Hematopoietic multipotent progenitor cell (in vitro differentiated cells): ENCODE measurements around the gene ANGPTL4. TPM values are rescaled to one million over a fixed set of nuclear protein-coding genes. Genes with fewer than 3 reads are reported as not detected.
"Not testable (repeated sequence)": the region's sequence is repeated elsewhere in the genome, so short reads cannot be mapped to it uniquely, and the experiment has no call there.

Experiments used
- DNase-seq, 3 donors: peaks; one replicate each; pipeline ENCODE4 v3.0.0-alpha.2; 2011 to 2015; ENCODE audit warnings: low read depth in 2 of 3, low spot score in 2 of 3
- total RNA-seq: library from RNA; depleted of rRNA; stranded (reverse); fragments of >200 nt; gene quantifications from one replicate; pipeline ENCODE4 v1.2.3, GENCODE V29; 2012

ANGPTL4 gene
- total RNA-seq, 1 donor = 0.27 TPM

DNA sequence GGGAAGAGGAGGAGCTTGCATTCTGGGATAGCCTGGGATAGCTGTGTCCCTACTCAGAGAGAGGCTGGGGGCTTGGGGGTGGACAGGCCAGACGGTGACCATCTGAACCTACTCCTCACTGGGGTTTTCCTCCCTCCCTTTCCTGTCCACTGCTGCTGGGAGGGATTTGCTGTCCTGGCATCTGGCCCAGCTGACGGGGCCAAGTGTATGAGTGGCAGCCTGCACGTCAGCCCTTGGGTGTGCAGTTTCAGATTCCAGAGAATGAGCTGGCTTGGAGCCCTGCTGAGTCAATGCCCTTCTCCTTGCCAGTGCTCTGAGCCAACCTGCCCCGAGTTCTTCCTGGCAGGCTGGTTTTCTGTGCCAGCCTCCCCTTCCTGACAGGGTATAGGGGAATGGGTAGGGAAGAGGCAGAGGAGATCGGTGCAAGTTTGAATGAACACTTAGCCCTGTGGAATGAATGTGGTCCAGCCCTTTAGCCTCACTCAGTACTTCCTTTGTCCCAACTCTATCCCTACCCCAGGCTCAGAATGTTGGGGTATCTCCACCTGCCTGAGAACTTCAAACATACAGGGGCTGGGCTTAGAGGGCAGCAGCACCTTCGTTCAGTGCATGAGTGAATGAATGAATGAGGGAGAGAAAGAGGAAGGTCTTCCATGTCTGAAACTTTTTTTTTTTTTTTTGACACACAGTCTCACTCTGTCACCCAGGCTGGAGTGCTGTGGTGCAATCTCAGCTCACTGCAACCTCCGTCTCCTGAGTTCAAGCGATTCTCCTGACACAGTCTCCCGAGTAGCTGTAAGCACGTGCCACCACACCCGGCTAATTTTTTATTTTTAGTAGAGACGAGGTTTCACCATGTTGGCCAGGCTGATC, 1.8 kb upstream of the ANGPTL4 start:
- DNase-seq = peak in 2 of 3 donors; percentile 35 to 39

DNA sequence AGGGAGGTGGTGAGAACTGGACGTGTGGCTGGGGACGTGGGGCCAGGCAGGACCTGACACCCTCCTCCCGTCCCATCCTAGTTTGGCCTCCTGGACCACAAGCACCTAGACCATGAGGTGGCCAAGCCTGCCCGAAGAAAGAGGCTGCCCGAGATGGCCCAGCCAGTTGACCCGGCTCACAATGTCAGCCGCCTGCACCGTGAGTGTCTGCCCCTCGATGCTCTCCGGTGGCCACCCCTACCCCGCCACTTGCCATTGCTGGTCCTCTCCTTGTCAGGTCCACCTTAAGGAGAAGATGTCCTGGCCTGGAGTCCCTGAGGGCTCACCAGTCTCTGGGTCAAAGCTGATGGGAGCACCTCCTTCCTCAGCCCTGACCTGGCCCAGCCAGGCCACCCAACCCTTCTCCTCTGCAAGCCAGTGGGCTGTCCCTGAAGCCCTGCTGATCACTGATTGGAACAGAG, 2.2 kb downstream of the ANGPTL4 start:
- no peak for DNase-seq

DNA sequence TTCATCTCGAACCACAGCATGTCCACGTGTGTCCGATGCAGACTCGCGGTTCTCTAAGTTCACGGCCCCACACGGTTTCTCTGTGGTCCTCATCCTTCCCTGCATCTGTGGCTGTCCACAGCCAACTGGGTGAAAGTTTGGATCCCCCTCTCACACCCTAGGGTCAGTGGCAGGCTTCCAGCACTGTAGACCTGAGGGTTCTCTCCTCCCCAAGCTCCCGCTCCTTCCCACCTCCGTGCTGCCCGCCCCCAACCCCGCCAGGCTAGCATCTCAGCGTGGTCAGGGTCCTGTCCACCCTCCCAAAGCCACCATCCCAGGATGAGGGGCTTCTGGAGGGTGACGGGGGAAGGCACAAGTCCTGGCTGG, 3.0 kb downstream of the ANGPTL4 start:
- no peak for DNase-seq

DNA sequence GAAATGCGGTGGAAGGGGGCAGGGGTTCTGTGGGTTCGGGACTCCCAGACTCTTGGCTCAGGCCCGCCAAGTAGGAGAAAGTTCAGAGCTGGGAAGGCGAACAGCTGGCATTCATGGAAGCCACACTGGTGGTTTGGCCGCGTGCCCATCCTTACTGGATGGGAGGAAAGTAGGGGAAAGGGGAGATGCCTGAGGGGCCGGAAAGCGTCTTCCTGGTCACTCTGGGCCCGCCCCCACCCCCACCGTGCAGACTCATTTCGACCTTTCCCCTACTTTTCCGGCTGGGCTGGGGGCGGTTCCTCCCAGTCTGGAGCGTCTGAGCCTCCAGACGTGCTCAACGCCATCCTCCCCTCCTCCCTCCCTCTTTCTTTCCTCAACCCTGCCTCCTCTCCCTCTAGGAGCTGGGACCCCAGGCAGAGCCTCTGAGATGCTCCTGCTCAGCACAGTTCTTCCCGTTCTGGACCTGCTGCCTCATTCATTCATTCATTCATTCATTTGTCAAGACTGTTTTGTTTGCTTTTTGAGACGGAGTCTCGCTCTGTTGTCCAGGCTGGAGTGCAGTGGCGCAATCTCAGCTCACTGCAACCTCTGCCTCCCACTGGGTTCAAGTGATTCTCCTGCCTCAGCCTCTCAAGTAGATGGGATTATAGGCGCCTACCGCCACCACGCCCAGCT, 3.5 kb downstream of the ANGPTL4 start:
- no peak for DNase-seq

DNA sequence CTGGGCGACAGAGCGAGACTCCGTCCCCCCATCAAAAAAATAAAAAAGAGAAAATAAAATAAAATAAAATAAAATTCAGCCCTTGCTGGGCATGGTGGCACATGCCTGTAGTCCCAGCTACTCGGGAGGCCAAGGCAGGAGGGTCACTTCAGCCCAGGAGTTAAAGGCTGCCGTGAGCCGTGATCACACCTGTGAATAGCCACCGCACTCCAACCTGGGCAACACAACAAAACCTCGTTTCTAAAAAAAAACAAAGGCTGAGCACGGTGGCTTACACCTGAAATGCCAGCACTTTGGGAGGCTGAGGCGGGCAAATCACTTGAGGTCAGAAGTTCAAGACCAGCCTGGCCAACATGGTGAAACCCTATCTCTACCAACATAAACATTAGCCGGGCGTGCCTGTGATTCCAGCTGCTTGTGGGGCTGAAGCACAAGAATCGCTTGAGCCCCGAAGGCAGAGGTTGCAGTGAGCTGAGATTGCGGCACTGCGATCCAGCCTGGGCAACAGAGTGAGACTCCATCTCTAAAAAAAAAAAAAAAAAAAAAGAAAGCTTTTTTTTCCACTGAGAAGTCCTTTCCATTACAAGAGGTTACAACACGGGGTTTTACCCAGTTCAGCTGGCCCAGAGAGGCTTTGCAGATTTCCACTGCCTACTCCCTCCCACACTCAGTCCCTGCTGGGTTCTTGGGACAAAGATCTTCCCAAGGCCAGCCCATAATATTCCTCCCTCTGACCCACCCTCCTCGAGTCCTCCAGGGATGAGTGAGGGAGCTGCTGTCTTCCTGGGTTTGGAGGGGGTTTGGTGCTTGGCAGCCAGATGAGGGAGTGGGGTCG, 6.4 kb downstream of the ANGPTL4 start:
- no peak for DNase-seq

DNA sequence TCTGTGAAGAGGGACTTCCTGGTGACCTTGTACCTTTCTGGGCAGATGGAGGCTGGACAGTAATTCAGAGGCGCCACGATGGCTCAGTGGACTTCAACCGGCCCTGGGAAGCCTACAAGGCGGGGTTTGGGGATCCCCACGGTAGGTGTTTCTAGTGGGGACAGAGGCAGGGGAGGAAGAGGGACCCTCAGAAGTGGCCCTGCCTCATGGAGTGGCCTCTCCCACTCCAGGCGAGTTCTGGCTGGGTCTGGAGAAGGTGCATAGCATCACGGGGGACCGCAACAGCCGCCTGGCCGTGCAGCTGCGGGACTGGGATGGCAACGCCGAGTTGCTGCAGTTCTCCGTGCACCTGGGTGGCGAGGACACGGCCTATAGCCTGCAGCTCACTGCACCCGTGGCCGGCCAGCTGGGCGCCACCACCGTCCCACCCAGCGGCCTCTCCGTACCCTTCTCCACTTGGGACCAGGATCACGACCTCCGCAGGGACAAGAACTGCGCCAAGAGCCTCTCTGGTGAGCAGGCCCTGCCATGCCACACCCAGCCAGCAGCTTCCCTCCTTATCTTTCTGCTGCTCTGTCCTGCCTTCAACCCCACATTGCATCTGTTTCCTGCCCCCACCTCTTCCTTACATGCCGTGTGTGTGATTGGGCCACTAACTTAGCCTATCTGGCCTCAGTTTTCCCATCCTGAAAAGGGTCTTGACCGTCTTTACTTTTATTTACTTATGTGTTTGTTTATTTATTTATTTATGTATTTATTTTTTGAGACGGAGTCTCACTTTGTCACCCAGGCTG, 7.3 kb downstream of the ANGPTL4 start:
- DNase-seq = peak in 2 of 3 donors; percentile 51 to 79

DNA sequence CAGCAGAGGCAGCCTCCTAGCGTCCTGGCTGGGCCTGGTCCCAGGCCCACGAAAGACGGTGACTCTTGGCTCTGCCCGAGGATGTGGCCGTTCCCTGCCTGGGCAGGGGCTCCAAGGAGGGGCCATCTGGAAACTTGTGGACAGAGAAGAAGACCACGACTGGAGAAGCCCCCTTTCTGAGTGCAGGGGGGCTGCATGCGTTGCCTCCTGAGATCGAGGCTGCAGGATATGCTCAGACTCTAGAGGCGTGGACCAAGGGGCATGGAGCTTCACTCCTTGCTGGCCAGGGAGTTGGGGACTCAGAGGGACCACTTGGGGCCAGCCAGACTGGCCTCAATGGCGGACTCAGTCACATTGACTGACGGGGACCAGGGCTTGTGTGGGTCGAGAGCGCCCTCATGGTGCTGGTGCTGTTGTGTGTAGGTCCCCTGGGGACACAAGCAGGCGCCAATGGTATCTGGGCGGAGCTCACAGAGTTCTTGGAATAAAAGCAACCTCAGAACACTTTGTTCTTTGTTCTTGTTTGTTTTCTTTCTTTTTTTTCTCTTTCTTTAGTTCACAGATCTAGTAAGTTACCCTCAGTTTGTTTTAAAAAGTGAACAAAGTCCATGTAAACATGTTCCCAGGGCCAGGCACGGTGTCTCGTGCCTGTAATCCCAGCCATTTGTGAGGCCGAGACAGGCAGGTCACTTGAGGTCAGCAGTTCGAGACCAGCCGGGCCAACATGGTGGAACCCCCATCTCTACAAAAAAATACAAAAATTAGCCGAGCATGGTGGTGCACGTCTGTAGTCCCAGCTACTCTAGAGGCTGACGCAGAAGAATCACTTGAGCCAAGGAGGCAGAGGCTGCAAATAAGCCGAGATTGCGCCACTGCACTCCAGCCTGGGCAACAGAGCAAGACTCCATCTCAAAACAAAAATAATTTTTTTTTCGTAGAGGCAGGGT, 10.2 kb downstream of the ANGPTL4 start:
- no peak for DNase-seq

DNA sequence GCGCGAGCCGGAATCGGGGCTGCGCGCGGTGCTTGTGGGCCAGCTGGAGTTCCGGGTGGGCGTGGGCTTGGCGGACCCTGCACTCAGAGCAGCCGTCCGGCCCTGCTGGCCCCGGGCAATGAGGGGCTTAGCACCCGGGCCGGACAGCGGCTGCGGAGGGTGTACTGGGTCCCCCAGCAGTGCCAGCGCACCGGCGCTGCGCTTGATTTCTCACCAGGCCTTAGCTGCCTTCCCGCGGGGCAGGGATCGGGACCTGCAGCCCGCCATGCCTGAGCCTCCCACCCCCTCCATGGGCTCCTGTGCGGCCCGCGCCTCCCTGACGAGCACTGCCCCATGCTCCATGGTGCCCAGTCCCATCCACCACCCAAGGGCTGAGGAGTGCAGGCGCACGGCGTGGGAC, 11.8 kb downstream of the ANGPTL4 start:
- DNase-seq = not testable (repeated sequence)

DNA sequence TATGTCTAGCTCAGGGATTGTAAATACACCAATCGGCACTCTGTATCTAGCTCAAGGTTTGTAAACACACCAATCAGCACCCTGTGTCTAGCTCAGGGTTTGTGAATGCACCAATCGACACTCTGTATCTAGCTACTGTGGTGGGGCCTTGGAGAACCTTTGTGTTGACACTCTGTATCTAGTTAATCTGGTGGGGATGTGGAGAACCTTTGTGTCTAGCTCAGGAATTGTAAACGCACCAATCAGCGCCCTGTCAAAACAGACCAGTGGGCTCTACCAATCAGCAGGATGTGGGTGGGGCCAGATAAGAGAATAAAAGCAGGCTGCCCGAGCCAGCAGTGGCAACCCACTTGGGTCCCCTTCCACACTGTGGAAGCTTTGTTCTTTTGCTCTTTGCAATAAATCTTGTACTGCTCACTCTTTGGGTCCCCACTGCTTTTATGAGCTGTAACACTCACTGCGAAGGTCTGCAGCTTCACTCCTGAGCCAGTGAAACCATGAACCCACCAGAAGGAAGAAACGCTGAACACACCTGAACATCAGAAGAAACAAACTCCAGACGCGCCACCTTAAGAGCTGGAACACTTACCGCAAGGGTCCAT, 12.5 kb downstream of the ANGPTL4 start:
- not testable (repeated sequence) for DNase-seq

DNA sequence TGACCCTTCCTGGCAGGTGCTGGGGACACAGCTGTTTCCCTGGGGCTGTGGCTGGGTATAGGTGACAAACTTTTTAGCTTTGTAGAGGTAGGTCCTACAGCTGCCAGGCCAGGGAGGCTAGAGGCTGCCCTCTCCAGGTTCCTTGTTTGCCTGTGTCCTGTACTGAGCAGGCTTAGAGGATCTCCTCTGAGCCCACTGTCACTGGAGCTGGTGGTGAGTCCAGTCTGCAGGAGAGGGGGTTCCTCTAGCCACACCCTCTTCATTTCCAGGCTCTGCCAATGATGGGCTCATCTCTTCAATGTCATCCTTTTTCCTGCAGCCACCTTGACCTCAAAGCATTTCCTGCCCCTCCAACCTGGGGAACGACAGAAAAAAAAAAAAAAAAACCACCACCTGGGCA, 13.6 kb downstream of the ANGPTL4 start:
- no peak for DNase-seq

DNA sequence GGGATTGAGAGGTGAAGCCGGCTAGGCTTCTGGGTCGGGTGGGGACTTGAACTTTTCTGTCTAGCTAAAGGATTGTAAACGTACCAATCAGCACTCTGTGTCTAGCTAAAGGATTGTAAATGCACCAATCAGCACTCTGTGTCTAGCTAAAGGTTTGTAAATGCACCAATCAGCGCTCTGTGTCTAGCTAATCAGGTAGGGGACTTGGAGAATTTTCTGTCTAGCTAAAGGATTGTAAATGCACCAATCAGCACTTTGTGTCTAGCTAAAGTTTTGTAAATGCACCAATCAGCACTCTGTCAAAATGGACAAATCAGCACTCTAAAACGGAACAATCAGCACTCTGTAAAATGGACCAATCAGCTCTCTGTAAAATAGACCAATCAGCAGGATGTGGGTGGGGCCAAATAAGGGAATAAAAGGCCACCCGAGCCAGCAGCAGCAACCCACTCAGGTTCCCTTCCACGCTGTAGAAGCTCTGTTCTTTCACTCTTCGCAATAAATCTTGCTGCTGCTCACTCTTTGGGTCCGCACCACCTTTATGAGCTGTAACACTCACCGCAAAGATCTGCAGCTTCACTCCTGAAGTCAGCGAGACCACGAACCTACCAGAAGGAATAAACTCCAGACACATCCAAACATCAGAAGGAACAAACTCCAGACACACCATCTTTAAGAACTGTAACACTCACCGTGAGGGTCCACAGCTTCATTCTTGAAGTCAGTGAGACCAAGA, 15.4 kb downstream of the ANGPTL4 start:
- DNase-seq = not testable (repeated sequence)

DNA sequence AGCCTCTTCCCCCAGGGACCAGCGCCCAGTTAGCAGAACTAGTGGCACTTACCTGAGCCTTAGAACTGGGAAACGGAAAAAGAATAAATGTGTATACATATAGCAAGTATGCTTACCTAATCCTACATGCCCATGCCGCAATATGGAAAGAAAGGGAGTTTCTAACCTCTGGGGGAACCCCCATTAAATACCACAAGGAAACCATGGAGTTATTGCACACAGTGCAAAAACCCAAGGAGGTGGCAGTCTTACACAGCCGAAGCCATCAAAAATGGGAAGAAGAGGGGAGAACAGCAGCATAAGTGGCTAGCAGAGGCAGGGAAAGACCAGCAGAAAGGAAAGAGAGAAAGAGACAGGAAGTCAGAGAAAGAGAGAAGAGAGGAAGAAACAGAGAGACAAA, 20.6 kb downstream of the ANGPTL4 start:
- not testable (repeated sequence) for DNase-seq

DNA sequence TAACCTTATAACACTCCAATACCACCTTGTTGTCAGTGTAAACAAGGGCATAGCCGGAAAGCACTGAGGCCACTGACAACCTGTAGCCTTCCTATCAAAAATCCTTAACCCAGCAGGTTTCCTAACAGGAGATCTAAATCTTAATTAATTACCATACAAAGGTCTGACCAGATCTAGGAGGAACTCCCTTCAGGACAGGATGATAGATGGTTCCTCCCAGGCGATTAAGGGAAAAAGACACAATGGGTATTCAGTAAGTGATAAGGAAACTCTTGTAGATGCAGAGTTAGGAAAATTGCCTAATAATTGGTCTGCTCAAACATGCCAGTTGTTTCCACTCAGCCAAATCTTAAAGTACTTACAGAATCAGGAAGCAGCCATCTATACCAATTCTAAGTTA, 21.1 kb downstream of the ANGPTL4 start:
- DNase-seq = not testable (repeated sequence)

DNA sequence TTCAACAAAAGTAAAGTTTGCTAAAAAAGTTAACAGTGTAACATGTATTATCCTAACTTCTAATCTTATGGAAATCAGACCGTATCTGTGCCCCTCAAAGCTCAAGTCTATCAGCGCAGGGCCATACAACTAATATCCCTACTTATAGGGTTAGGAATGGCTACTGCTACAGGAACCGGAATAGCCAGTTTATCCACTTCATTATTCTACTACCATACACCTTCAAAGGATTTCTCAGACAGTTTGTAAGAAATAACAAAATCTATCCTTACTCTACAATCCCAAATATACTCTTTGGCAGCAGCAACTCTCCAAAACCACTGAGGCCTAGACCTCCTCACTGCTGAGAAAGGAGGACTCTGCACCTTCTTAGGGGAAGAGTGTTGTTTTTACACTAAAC, 21.6 kb downstream of the ANGPTL4 start:
- DNase-seq = not testable (repeated sequence)

DNA sequence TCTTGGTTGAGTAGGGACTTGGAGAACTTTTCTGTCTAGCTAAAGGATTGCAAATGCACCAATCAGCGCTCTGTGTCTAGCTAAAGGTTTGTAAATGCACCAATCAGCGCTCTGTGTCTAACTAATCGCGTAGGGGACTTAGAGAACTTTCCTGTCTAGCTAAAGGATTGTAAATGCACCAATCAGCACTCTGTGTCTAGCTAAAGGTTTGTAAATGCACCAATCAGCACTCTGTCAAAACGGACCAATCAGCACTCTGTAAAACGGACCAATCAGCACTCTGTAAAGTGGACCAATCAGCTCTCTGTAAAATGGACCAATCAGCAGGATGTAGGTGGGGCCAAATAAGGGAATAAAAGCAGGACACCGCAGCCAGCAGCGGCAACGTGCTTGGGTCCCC, 22.5 kb downstream of the ANGPTL4 start:
- not testable (repeated sequence) for DNase-seq

DNA sequence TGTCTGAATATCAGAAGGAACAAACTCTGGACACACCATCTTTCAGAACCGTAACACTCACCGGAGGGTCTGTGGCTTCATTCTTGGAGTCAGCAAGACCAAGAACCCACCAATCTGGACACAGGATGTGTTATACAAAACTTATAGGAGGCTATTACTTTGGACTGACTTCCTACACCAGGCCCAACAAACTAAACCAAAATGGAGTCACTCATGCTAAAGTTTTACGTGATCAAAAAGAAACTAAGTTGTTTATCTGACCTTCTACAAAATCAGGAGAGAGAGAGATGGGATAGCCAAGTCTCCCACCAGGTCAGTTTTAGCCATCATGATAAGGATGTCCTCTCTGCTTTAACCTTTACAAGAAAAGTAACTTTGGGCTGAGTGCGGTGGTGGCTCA, 23.0 kb downstream of the ANGPTL4 start:
- DNase-seq = no peak

DNA sequence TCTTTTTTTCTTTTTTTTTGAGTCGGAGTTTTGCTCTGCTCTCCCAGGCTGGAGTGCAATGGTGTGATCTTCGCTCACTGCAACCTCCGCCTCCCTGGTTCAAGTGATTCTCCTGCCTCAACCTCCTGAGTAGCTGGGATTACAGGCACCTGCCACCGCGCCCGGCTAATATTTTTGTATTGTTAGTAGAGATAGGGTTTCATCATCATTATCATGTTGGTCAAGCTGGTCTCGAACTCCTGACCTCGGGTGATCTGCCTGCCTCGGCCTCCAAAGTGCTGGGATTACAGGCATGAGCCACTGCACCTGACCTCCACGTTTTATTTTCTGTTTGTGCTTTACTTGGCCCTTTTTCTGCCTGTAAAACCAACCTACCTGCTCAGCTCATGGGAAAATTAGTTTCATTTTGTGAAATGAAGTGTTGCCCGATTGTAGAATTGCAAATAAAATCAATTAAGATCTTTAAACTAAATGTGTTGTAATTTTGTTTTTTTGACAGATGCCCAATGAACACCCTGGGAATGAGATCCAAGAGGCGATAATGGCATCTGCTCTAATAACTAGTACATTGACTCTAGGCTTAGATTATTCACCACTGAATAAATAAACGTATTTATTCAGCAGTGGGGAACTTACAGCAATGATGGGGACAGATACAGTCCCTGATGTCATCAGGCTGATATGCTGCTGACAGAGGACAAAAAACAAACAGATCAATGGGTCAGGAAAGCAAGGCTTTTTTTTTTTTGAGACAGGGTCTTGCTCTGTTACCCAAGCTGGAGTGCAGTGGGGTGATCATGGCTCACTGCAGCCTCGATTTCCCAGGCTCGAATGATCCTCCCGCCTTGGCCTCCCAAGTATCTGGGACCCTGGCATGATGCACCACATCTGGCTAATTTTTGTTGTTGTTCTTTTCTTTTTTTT, 24.0 kb downstream of the ANGPTL4 start:
- DNase-seq = no peak
